DMS153 (cell line): ENCODE results near the gene FXYD1.

Source experiments
- DNase-seq: peaks from one replicate; lab custom pipeline; 2025; lab: John Stamatoyannopoulos, UW

Gene FXYD1

GRCh38 chr19:35107545-35107944 is 31.1 kb upstream of the FXYD1 start:
- no peak for DNase-seq

- no peak for DNase-seq
Observed at GRCh38 chr19:35108730-35109129, 29.9 kb upstream of the FXYD1 start.

- DNase-seq = no peak
Observed at GRCh38 chr19:35109395-35110112, 29.1 kb upstream of the FXYD1 start.

GRCh38 chr19:35110974-35111373 is 27.6 kb upstream of the FXYD1 start:
- no peak for DNase-seq

GRCh38 chr19:35112995-35113688 is 25.5 kb upstream of the FXYD1 start:
- no peak for DNase-seq

GRCh38 chr19:35114353-35115176 is 24.1 kb upstream of the FXYD1 start:
- peak; percentile 41 for DNase-seq

GRCh38 chr19:35115177-35115951 is 23.3 kb upstream of the FXYD1 start, which contains the start of gene FXYD3:
Gene FXYD3, plus strand, starts transcription at chr19:35115823. Its CDS starts 3,554 bp downstream, at chr19:35119377.
- DNase-seq = peak; percentile 2

GRCh38 chr19:35116072-35116801 is 22.4 kb upstream of the FXYD1 start:
- DNase-seq = peak; percentile 35

- no peak for DNase-seq
Observed at GRCh38 chr19:35117116-35117515, 21.5 kb upstream of the FXYD1 start.

GRCh38 chr19:35117799-35118198 is 20.8 kb upstream of the FXYD1 start:
- no peak for DNase-seq

GRCh38 chr19:35118268-35119020 is 20.2 kb upstream of the FXYD1 start:
- no peak for DNase-seq

- DNase-seq = no peak
Observed at GRCh38 chr19:35119091-35119490, 19.5 kb upstream of the FXYD1 start.

- DNase-seq = no peak
Observed at GRCh38 chr19:35119578-35120155, 19.0 kb upstream of the FXYD1 start.

GRCh38 chr19:35120492-35120891 is 18.1 kb upstream of the FXYD1 start:
- peak; percentile 73 for DNase-seq

- DNase-seq = no peak
Observed at GRCh38 chr19:35120898-35121297, 17.7 kb upstream of the FXYD1 start.

- DNase-seq = no peak
Observed at GRCh38 chr19:35122687-35123551, 15.7 kb upstream of the FXYD1 start.

- DNase-seq = no peak
Observed at GRCh38 chr19:35123573-35123972, 15.1 kb upstream of the FXYD1 start.

GRCh38 chr19:35124098-35125060 is 14.2 kb upstream of the FXYD1 start:
- DNase-seq = peak; percentile 75
